Inflammatory macrophage treated with lipopolysaccharide for 1 hour (primary cell): ENCODE results near the gene FGF21.

Source experiments
- DNase-seq, 2 donors: peaks; one replicate each; pipeline ENCODE4 v3.0.0-alpha.2; 2020 to 2022

FGF21 gene

GRCh38 chr19:48794291-48794690, 39.0 kb downstream of the FGF21 start:
- DNase-seq, result no peak

DNA sequence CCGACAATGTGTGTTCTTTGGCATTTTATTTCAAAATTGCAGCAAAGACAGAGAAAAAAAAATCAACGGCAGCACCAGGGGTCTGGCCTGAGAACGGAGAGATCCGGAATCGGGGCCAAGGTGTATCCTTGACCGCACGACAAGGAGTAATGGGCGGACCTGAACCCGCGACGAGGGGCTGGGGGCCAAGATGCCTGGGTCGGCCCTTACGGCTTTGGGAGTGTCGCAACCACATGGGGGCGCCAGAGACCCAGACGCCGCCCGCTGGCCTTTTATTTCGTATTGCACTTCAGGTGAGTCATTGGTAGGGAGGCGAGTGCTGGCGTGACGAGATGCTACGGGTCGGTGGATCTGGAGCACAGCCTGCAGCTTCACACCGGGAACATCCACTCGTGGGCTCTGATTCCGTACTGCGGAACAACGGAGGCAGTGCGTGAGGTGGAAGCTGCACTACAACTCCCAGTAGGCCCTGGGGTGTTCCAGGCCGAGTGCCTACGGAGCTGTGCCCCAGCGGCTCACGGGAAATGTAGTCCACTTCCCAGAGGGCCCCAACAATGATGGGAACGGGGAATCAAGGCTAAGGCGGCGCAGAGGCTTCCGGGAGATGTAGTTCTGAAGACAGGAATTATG, 39.8 kb downstream of the FGF21 start:
- DNase-seq, result peak; percentile 87 to 94

DNA sequence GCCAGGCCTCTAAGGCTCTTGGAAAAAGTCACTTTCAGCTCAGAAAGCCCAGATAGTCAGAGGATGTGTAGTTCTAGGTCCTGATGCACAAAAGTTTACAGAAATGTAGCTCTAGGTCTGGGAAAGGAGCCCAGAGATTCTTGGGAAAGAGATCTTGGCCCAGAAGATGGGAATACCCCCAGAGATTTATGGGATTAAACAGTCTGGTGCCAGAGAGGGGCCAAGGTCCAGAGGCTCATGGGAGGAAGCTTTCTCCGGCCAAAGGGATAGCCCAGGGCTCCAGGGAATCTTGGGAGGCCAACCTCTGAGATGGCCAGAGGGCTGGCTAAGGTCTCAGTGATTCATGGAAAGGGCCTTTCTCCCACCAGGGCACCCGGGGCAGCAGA, 40.4 kb downstream of the FGF21 start:
- no peak for DNase-seq

DNA sequence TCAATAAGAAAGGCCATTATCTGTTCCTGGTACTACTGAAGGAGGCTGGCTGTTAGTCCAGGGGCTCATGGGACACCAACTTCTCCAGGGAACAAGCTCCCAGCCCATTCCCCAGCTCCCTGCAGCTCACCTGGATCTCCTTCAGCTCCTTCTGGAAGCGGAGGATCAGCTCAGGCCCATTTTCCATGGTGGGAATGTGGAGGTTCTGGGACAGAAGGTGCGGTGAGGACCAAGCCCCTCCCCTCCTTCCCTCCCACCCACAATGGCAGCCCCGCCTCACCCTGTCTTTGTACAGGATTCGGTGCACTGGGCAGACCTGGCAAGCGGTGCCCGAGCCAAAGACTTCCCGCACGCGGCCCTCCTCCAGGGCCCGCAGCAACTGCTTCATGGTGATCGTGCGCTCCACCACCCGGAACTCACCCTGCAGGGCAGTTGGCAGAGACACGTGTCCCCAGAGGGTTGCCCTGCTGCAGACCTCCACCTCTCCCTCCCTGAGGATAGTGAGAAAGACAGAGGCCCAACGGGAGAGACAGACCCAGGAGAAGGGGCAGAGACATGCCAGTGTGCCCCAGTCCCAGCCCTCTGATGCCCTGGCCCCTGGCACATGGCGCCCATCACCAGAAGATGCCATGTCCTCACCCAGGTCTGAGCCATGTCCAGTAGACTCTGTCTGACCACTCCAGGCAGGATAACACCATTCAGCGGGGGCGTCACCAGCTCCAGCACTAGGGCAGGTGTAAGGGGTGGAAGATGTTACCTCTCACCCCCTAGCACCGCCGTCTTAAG, 41.2 kb downstream of the FGF21 start:
- DNase-seq, result no peak

- DNase-seq, result no peak
These were observed 41.8 kb downstream of the FGF21 start for GRCh38 chr19:48797103-48797502.

DNA sequence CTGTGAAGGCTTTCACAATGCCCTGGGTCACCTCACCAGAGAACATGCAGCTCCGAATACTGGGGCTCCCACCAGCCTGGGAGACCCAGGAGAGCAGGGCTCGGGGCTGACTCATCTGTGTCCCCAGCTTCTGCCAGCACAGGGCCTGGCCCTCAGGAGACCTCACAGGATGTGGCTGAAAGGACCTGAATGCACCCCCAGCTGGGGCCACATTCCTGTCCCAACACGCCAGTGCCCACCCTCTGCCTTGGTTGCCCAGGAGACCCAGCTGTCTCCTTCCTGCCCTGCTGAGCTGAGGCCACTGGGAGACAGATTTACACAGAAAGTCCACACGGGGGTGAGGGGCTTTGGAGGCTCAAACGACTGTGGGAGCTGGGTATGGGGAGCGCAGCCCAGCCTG, 43.6 kb downstream of the FGF21 start:
- DNase-seq, result no peak

GRCh38 chr19:48799358-48800300, 44.3 kb downstream of the FGF21 start:
- DNase-seq, result no peak

DNA sequence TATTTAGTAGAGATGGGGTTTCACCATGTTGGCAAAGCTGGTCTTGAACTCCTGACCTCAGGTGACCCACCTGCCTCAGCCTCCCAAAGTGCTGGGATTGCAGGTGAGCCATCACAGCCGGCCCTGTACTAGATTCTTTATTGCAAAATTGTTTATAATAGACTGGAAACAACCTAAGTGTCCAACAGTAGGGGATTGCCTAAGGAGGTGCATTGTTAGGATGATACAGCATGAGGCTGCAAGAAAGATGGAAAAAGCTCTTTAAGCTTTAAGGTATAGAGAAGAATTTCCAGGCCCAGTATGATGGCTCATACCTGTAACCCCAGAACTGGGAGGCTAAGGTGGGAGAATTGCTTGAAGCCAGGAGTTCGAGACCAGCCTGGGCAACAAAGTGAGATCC, 47.3 kb downstream of the FGF21 start:
- DNase-seq, result no peak

GRCh38 chr19:48804496-48804895, 49.2 kb downstream of the FGF21 start:
- DNase-seq, result no peak

DNA sequence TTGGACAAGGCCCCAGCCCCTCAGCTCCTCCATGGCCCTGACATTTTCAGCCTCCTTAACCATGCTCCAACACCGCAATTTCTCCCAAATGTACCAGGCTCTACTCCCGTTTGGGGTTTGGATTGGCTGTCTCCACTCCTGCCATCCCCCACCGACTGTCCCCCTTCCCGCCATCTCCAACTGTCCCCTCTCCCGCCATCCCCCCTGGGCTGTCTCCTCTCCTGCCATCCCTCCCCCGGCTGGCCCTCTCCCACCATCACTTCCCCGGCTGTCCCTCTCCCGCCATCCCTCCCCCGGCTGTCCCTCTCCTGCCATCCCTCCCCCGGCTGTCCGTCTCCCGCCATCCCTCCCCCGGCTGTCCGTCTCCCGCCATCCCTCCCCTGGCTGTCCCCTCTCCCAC, 50.1 kb downstream of the FGF21 start:
- no peak for DNase-seq

- peak; percentile 29 to 45 for DNase-seq
These were observed 51.1 kb downstream of the FGF21 start for GRCh38 chr19:48806518-48806817.

DNA sequence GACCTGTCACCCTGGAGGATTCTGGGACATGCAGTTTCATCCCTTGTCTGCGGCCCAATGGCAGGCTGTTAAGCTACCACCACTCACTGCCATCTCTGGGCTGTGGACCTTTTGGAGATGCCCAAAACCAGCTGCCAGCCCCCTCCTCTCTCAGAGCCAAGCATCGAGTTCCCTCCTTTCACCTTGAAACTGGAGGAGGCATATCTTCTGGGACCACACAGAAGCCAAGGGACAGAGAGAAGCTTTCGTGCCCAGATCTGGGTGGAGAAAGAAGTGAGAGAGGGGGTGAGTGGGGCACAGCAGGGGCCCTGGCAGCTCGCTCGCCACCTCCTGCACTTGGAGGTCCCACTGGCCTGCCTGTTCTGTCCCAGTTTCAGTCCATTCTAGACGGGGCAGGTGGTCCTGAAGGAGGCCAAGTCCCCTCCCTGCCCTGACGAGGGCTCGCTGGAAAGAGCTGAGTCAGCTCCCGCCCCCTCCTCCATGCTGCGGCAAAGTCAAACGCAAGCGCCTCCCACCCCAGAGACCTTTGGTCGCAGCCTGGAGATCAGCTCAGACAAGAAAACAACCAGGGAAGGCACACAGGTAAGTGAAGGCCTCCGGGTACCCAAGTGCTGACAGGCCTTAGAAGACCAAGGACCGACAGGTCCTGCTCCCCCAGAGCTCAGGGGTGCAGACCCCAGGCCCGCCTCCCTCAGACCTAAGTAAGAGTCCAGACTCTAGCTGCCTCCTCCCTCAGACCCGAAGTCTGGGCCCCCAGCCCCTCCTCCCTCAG, 51.7 kb downstream of the FGF21 start:
- no peak for DNase-seq

DNA sequence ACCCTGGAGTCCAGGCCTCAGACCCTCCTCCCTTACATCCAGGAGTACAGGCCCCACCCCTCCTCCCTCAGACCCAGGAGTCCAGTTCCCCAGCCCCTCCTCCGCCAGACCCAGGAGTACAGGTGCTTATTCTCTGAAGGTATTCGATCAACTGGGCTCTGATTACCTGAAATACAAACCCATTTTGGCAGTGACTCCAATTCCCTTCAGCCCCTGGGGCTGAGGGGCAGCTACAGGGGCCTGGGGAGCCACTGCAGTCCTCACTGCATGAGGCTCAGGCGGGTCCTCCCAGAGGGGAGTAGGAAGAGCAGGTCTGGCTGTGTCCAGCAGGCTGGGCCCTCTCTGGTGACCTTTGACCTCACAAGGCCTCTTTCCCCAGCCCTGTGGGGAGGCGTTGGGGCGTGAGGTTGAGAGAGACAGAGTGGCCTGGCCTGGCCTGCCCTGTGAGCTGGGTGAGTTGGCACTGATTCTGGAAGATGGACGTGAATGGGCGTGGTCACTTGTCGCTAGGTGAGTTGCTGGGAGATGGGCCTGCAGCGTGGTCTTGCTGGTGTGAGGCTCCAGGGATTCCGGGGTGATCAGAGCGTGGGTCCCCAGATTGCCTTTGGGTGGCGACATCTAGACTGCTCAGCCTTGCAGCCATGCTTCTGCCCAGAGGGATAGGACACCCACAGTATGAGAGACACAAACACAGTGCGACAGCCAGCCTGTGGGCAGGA, 52.4 kb downstream of the FGF21 start:
- DNase-seq, result no peak
